ENCODE results near the gene TGOLN2.

DNA sequence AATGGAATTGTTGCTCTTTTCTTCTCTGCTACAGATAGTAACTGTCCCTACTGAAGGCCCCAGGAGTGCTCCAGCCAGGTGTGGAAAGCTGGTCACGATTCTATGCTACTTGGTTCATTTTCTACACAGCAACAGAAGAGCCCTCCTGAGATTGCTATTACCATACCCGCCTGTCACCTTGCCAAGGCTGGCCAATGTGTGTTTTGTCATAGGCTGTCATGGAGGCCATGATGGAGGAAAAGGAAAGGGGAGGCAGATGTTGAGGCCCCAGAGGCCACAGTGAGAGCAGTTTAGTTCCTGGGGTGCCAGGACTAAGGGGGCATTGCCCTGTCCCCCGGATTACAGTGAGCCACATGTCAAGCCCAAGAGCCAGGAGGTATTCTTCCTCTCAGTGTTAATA lies 27.7 kb upstream of the TGOLN2 start:
- TF ChIP-seq, protein P1, sequence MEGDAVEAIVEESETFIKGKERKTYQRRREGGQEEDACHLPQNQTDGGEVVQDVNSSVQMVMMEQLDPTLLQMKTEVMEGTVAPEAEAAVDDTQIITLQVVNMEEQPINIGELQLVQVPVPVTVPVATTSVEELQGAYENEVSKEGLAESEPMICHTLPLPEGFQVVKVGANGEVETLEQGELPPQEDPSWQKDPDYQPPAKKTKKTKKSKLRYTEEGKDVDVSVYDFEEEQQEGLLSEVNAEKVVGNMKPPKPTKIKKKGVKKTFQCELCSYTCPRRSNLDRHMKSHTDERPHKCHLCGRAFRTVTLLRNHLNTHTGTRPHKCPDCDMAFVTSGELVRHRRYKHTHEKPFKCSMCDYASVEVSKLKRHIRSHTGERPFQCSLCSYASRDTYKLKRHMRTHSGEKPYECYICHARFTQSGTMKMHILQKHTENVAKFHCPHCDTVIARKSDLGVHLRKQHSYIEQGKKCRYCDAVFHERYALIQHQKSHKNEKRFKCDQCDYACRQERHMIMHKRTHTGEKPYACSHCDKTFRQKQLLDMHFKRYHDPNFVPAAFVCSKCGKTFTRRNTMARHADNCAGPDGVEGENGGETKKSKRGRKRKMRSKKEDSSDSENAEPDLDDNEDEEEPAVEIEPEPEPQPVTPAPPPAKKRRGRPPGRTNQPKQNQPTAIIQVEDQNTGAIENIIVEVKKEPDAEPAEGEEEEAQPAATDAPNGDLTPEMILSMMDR (IDR thresholded peaks at IDR 0.05) = no peak
- TF ChIP-seq POLR2A (IDR thresholded peaks at IDR 0.05) = no peak

Measured in gastroesophageal sphincter (tissue), 3 donors.